GM12874 (cell line): ENCODE data around the gene MRPS2.

Source experiments
- CTCF ChIP-seq: IDR thresholded peaks from 2 replicates; pipeline ENCODE4 v1.5.1; 2011; ENCODE audit warnings: low read depth, mild to moderate bottlenecking, control low read depth, low read length, moderate library complexity; ENCODE audit not compliant: insufficient read depth

Gene MRPS2

DNA sequence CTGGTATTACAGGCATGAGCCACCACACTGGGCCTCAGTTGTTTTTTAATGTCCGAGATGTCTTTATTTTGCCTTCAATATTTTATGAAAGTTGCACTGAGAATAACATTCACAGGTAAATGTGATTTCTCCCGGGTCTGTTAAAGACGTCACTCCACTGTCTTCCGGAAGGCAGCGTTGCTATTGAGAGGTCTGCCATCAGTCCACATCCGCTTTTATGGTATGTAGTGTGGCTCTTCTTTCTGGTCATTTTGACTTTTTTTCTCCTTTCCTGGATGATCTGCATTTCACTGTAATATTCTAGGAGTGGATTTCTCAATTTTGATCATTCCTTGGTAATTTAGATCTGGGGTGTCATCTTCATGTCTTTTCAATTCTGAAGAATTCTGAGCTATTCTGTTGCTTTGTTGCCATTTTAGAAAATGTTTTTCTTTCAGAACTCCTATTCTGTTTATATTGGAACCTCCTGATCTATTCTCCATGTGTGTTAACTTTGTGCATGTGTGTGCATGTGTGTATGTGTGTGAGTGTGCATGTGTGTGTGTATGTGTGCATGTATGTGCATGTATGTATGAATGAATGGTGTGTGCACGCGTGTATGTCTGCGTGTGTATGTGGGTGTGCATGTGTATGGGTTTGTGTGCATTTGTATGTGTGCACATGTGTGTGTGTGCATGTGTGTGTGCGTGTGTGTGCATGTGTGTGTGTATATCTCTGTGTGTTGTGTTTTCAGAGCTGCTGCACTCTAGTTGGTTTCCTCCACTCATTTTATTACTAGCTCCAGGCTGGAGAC, 18.9 kb downstream of the MRPS2 start:
- no peak for TF ChIP-seq CTCF

- TF ChIP-seq CTCF, result no peak
Measured at GRCh38 chr9:135520916-135521607, 20.6 kb downstream of the MRPS2 start, which contains the start of gene LCN1. Gene LCN1 (plus strand): TSS chr9:135521440. CDS start chr9:135521498, 58 bp downstream.

- no peak for TF ChIP-seq CTCF
Measured at GRCh38 chr9:135521608-135522095, 21.2 kb downstream of the MRPS2 start.

- no peak for TF ChIP-seq CTCF
Measured at GRCh38 chr9:135522137-135522877, 21.8 kb downstream of the MRPS2 start.

DNA sequence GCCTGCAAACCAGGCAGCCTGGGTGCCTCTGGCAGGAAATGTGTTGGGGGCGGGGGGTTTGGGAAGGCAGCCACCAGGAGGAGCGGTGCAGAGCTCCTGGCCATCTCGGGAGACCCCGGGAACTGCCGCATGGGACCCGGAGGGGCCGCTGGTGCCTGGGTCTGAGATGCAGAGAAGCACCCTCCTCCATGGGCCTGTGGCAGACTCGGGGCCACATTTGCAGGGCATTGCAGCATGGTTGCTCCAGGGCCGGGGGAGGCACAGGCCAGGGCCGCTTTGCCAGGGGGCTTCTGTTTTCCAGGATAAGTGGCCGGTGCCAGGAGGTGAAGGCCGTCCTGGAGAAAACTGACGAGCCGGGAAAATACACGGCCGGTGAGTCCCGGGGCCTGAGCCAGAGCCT, 22.4 kb downstream of the MRPS2 start:
- no peak for TF ChIP-seq CTCF

- no peak for TF ChIP-seq CTCF
Measured at GRCh38 chr9:135523521-135524129, 23.1 kb downstream of the MRPS2 start.
